NB4 (cell line): ENCODE data around the gene PDE11A.

Experiments
- CTCF ChIP-seq: IDR thresholded peaks from one replicate; pipeline ENCODE4 v1.5.1; 2012; ENCODE audit warnings: low read depth, low read length
- MAX ChIP-seq: IDR thresholded peaks from 2 replicates; pipeline ENCODE4 v1.6.1; 2011; ENCODE audit warnings: low read depth, low read length
- MYC ChIP-seq: IDR thresholded peaks from 2 replicates; pipeline ENCODE4 v1.6.1; 2011; ENCODE audit warnings: low read depth, low read length
- POLR2A ChIP-seq: IDR thresholded peaks from 2 replicates; pipeline ENCODE4 v1.6.1; 2011; ENCODE audit warnings: mild to moderate bottlenecking; ENCODE audit not compliant: insufficient read length; ENCODE audit errors: extremely low read depth

GRCh38 chr2:177703159-177703558, 369.4 kb downstream of the PDE11A start:
- no peak for TF ChIP-seq CTCF
- TF ChIP-seq POLR2A: no peak
- no peak for TF ChIP-seq MYC
- no peak for TF ChIP-seq MAX
